Fibroblast of mammary gland (primary cell): ENCODE results near the gene EPC1.
"Not testable (repeated sequence)": the region's sequence is repeated elsewhere in the genome, so short reads cannot be mapped to it uniquely, and the experiment has no call there.

Experiments used
- DNase-seq: peaks from one replicate; pipeline ENCODE4 v3.0.0-alpha.2; 2010; ENCODE audit warnings: low read depth
- H3K4me3 ChIP-seq: 2 replicates; pipeline ENCODE4 v1.5.1; 2011; ENCODE audit warnings: low read depth, mild to moderate bottlenecking, low read length, moderate library complexity; ENCODE audit not compliant: control insufficient read depth
- CTCF ChIP-seq: conservative IDR thresholded peaks from 2 replicates; pipeline ENCODE4 v1.5.1; 2011; ENCODE audit warnings: low read depth, low read length, inconsistent platforms; ENCODE audit not compliant: control insufficient read depth, insufficient read depth

EPC1 gene

DNA sequence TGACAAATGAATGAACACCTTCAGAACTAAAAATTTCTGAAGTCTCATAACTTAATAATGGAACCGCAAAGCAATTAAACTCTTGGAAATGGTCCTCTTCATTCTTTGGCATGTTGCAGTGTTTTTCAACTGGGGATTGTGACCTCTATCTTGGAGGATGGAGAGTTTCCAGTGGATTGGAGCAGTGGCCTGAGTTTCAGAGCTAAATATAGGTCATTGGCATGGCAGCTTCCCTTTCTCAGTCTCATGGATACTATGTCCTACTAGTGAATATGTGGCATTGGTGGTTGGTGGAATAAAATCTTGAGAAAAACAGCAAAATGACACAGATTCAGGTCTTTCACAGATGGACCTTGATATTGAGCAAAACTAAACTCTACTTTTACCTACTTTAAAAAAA is 24.1 kb upstream of the EPC1 start:
- no peak for DNase-seq
- H3K4me3 ChIP-seq, result no peak overlapping the region
- no peak for TF ChIP-seq CTCF

DNA sequence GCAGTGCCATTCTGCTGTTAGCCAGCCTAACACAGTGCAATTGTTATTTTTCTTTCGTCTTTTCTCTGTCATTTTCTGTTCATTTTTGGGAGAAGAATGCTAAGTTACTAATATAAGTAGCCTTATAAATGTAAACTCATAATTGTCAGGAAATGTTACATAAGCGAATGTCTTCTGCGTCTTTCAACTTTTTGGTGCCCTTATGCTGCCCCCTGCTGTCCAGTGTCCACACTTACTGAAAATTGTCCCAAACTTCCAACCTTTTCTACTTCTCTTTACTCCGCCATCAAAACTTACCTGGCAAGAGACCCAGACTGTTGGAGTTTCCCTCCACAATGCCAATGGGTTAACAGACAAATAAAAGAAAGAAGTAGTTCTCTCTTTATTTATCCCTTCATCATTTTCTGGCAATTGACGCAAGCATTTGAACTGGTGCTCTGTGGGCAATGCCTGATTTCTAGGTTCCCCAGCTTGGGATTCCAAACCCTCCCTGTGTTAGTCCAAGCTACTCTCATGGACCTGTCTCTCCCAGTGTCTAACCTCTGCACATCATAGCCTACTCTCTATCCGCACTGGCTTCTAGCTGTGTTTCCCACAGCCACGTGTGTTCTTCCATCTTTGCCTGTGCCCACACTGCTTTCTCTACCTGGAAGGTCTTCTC is 21.0 kb upstream of the EPC1 start:
- no peak overlapping the region for H3K4me3 ChIP-seq
- DNase-seq, result peak; percentile 73
- TF ChIP-seq CTCF, result peak; percentile 76

GRCh38 chr10:32366588-32366987 is 19.6 kb upstream of the EPC1 start:
- TF ChIP-seq CTCF, result no peak
- H3K4me3 ChIP-seq, result no peak overlapping the region
- no peak for DNase-seq

- no peak for DNase-seq
- TF ChIP-seq CTCF, result no peak
- H3K4me3 ChIP-seq, result no peak overlapping the region
Observed at GRCh38 chr10:32366111-32366510, 19.2 kb upstream of the EPC1 start.

DNA sequence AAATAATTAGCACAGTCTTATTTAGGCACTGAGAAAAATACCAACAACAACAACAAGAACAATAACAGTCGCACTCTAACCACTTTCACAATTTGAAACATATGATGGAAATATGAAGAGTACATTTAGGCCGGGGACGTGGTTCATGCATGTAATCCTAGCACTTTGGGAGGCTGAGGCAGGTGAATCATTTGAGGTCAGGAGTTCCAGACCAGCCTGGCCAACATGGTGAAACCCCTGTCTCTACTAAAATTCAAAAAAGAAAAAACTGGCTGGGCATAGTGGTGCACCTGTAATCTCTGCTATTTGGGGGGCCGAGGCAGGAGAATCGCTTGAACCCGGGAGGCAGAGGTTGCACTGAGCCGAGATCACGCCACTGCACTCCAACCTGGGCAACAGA is 18.4 kb upstream of the EPC1 start:
- not testable (repeated sequence) for DNase-seq, H3K4me3 ChIP-seq

DNA sequence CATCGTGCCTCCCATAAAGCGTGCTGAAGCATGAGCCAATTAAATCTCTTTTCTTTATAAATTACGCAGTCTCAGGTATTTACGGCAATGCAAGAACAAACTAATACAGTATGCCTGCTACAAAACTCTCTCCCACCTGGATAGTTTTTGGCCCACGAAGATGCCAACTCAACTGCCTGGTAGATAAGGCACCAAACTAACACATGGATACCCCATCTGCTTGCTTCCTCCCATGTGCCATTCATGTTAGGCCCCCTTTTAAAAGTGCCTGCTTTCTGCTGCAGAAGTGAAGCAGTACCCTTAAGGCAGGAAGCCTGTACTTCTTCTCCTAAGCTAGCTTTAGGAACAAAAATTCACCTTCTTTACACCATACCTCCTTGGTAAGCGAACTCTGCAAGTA is 15.6 kb upstream of the EPC1 start:
- DNase-seq, result no peak
- TF ChIP-seq CTCF, result no peak
- H3K4me3 ChIP-seq, result no peak overlapping the region

- no peak for TF ChIP-seq CTCF
- H3K4me3 ChIP-seq, result no peak overlapping the region
- DNase-seq, result no peak
Observed at GRCh38 chr10:32360884-32361283, 13.9 kb upstream of the EPC1 start.
